GM12878 (cell line): ENCODE results near the gene SSBP3. TPM values are rescaled to one million over a fixed set of nuclear protein-coding genes. Genes with fewer than 3 reads are reported as not detected.

ENCODE experiments used
- ATAC-seq: fragments of 200-7000 bp; cut with Tn5 transposase; 3 replicates; pipeline ENCODE4 v1.9.1; 2020; ENCODE audit warnings: mild to moderate bottlenecking, moderate library complexity
- BruUV-seq: library from RNA; stranded (reverse); fragments of 400-500 nt; replicated peaks from 2 replicates; lab custom pipeline; 2021; lab: Mats Ljungman, UMichigan
- CTCF ChIA-PET: fragments of 300-600 bp; sonication (Branson Sonifier 250); formaldehyde crosslinking; extraction: SDS; loops from one replicate; lab custom pipeline; 2021; ENCODE audit warnings: inconsistent platforms; lab: Yijun Ruan, JAX
- POLR2A ChIA-PET: fragments of 350-600 bp; formaldehyde crosslinking; extraction: SDS; loops from one replicate; lab custom pipeline; 2021; ENCODE audit warnings: inconsistent platforms; lab: Charles Lee
- RAD21 ChIA-PET: fragments of 300-600 bp; sonication (Branson Sonifier 250); formaldehyde crosslinking; loops from one replicate; lab custom pipeline; 2023; ENCODE audit warnings: antibody characterized with exemption; ENCODE audit not compliant: unreplicated experiment; lab: Charles Lee
- SMC1A ChIA-PET: fragments of 300-600 bp; sonication (Branson Sonifier 250); formaldehyde crosslinking; loops from one replicate; lab custom pipeline; 2023; ENCODE audit not compliant: unreplicated experiment, uncharacterized antibody; lab: Charles Lee
- DNase-seq: peaks from one replicate; pipeline ENCODE4 v3.0.0-alpha.2; 2011; ENCODE audit warnings: low read depth, low spot score
- FAIRE-seq: peaks from 3 replicates; lab custom pipeline; 2011; peaks lifted over from hg19 to GRCh38; lab: Jason Lieb, UNC
- H2AFZ ChIP-seq: 2 replicates; pipeline ENCODE4 v1.6.0; 2011; ENCODE audit warnings: low read depth, low read length, control low read depth; ENCODE audit not compliant: control insufficient read depth
- H3K27ac ChIP-seq: 2 replicates; pipeline ENCODE4 v1.5.1; 2011; ENCODE audit warnings: control low read depth; ENCODE audit not compliant: control insufficient read depth, insufficient read depth
- H3K27me3 ChIP-seq, 2 experiments: replicated peaks in 1 of 2; 2 replicates each; pipeline versions ENCODE4 v1.6.0 to v1.6.1; 2011; ENCODE audit warnings: low read length in 1 of 2; ENCODE audit not compliant: control insufficient read depth in 2 of 2, insufficient read depth in 2 of 2
- H3K36me3 ChIP-seq, 2 experiments: 2 replicates each; pipeline ENCODE4 v1.5.1; 2011; ENCODE audit warnings: low read length in 1 of 2; ENCODE audit not compliant: control insufficient read depth in 2 of 2, insufficient read depth in 2 of 2
- H3K4me1 ChIP-seq: 2 replicates; pipeline ENCODE4 v1.6.1; 2011; ENCODE audit warnings: mild to moderate bottlenecking, low read length, moderate library complexity, mixed read lengths; ENCODE audit not compliant: control insufficient read depth, insufficient read depth
- H3K4me2 ChIP-seq: 2 replicates; pipeline ENCODE4 v1.6.0; 2011; ENCODE audit warnings: control low read depth; ENCODE audit not compliant: control insufficient read depth, insufficient read depth
- H3K4me3 ChIP-seq: fragments of 200-600 bp; sonication (generic); 2 replicates; pipeline ENCODE4 v1.5.1; 2016
- H3K79me2 ChIP-seq: 2 replicates; pipeline ENCODE4 v1.6.0; 2011; ENCODE audit warnings: low read length; ENCODE audit not compliant: control insufficient read depth, insufficient read depth
- H3K9ac ChIP-seq: 2 replicates; pipeline ENCODE4 v1.8.0; 2011; ENCODE audit warnings: low read length, control low read depth, mixed read lengths; ENCODE audit not compliant: control insufficient read depth, insufficient read depth
- H3K9me3 ChIP-seq: replicated peaks from 3 replicates; pipeline ENCODE4 v1.5.1; 2011; ENCODE audit warnings: mild to moderate bottlenecking, low read length; ENCODE audit not compliant: control insufficient read depth, insufficient read depth
- H4K20me1 ChIP-seq: 2 replicates; pipeline ENCODE4 v1.6.0; 2011; ENCODE audit not compliant: control insufficient read depth, insufficient read depth
- CTCF ChIP-seq, 3 experiments: IDR thresholded peaks in 2 of 3; conservative IDR thresholded peaks in 1 of 3; 2 replicates each; pipeline ENCODE4 v1.5.1; 2011; ENCODE audit warnings: low read depth in 3 of 3, low read length in 3 of 3, mild to moderate bottlenecking in 3 of 3, control low read depth in 2 of 3, moderate library complexity in 2 of 3, inconsistent platforms in 1 of 3, mixed read lengths in 1 of 3; ENCODE audit not compliant: control insufficient read depth in 2 of 3, insufficient read depth in 1 of 3; ENCODE audit errors: extremely low read depth in 1 of 3
- CUX1 ChIP-seq: IDR thresholded peaks from 2 replicates; pipeline ENCODE4 v1.6.1; 2012; ENCODE audit warnings: improper control_type of control experiment, low read depth, low read length; ENCODE audit not compliant: insufficient replicate concordance
- IRF4 ChIP-seq: IDR thresholded peaks from 2 replicates; pipeline ENCODE4 v1.6.1; 2011; ENCODE audit warnings: low read depth, low read length
- NFYA ChIP-seq: IDR thresholded peaks from 2 replicates; pipeline ENCODE4 v1.6.1; 2011; ENCODE audit warnings: low read depth, mild to moderate bottlenecking, low read length, improper control_type of control experiment, borderline replicate concordance
- RELB ChIP-seq: fragments of 450-650 bp; IDR thresholded peaks from 2 replicates; pipeline ENCODE4 v1.6.1; 2017; ENCODE audit warnings: low read depth, mild to moderate bottlenecking, moderate library complexity
- SRF ChIP-seq, 2 experiments: IDR thresholded peaks; 2 replicates each; pipeline ENCODE4 v1.6.1; 2011; ENCODE audit warnings: low read depth in 2 of 2, low read length in 2 of 2, mild to moderate bottlenecking in 1 of 2, moderate library complexity in 1 of 2
- WGBS: methylation state at CpG from one replicate; pipeline ENCODE4 v1.1.6; 2016; ENCODE audit warnings: low lambda C conversion rate; ENCODE audit not compliant: insufficient replicate concordance, insufficient coverage; ENCODE audit errors: missing lambda C conversion rate; 5-methylcytosine and 5-hydroxymethylcytosine counted together
- in situ Hi-C: fragments of 300-500 bp; cut with MboI; formaldehyde crosslinking; loops from 9 replicates; pipeline ENCODE4 v1.14.3; 2018; ENCODE audit warnings: mixed read lengths
- intact Hi-C: fragments of 100-400 bp; cut with micrococcal nuclease; formaldehyde crosslinking; loops from one replicate; pipeline ENCODE4 v1.14.2; 2022; ENCODE audit not compliant: unreplicated experiment
- polyA plus RNA-seq, 11 experiments: library from polyadenylated mRNA; depleted of rRNA in 4 of 11; unstranded in 6 of 11; stranded (reverse) in 5 of 11; fragments of >200 nt; fragmentation: Nextera tagmentation in 4 of 11; fragmentation: Illumina TruSeq in 1 of 11; extraction: Ambion mirVana in 4 of 11; extraction: Trizol in 1 of 11; gene quantifications; 1 replicate in 1 of 11; 2 replicates in 10 of 11; pipeline versions ENCODE4 v1.2.1 to v1.2.3, GENCODE V29; 2011 to 2016; ENCODE audit warnings: inconsistent platforms in 2 of 11, missing spikeins in 2 of 11, low read depth in 1 of 11
- total RNA-seq, 4 experiments: library from RNA; depleted of rRNA in 3 of 4; stranded (reverse); fragments of >200 nt in 3 of 4; fragmentation: Illumina TruSeq in 1 of 4; extraction: Trizol in 1 of 4; gene quantifications; 2 replicates each; pipeline versions ENCODE4 v1.2.1 to v1.2.3, GENCODE V29; 2013 to 2021
- TF ChIP-seq, protein P1 (sequence below): fragments of 450-650 bp; IDR thresholded peaks from 2 replicates; pipeline ENCODE4 v1.6.1; 2017; ENCODE audit warnings: antibody characterized with exemption, mild to moderate bottlenecking, moderate library complexity

SSBP3 gene
- total and polyA plus RNA-seq, 10 of the 15 experiments (the other 5 are each of a cell fraction or from before 2014, with no cell fraction given) = 4.1 to 51.7 (median 17.1) TPM

DNA sequence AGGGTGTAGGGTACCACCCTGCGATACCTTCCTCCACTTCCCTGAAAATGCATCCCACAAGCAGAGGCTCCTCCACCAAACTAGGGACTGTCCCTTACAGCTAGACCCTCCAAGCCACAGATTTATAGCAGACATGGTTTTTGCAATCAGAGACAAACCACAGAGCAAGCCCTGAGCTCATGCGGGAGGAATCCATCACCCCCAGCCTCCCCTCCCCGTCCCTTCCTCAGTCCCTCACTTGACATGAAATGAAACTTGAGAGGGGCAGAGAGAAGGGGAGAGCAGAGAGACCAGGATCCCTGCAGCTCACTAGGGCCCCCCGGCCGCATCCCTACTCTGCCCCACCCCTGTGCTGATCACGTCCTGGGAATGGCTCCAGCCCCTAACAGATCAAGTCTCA lies 111.3 kb downstream of the SSBP3 start (continued):
- TF ChIP-seq, protein P1, sequence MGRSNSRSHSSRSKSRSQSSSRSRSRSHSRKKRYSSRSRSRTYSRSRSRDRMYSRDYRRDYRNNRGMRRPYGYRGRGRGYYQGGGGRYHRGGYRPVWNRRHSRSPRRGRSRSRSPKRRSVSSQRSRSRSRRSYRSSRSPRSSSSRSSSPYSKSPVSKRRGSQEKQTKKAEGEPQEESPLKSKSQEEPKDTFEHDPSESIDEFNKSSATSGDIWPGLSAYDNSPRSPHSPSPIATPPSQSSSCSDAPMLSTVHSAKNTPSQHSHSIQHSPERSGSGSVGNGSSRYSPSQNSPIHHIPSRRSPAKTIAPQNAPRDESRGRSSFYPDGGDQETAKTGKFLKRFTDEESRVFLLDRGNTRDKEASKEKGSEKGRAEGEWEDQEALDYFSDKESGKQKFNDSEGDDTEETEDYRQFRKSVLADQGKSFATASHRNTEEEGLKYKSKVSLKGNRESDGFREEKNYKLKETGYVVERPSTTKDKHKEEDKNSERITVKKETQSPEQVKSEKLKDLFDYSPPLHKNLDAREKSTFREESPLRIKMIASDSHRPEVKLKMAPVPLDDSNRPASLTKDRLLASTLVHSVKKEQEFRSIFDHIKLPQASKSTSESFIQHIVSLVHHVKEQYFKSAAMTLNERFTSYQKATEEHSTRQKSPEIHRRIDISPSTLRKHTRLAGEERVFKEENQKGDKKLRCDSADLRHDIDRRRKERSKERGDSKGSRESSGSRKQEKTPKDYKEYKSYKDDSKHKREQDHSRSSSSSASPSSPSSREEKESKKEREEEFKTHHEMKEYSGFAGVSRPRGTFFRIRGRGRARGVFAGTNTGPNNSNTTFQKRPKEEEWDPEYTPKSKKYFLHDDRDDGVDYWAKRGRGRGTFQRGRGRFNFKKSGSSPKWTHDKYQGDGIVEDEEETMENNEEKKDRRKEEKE = no peak
- TF ChIP-seq SRF (IDR thresholded peaks at IDR 0.05; ENCODE audit: low read depth in 2 of 2, low read length in 2 of 2) = no peak
- TF ChIP-seq CTCF (IDR thresholded peaks at IDR 0.05 in 2 of 3, conservative IDR thresholded peaks at IDR 0.05 in 1 of 3; ENCODE audit: control insufficient read depth in 2 of 3, extremely low read depth in 1 of 3, insufficient read depth in 1 of 3, low read depth in 3 of 3, low read length in 3 of 3) = no peak
- TF ChIP-seq, all 136 proteins: peak for 0

- POLR2A ChIA-PET = interaction anchor here (0.5 kb wide), 1 partner anchor 18 kb away, joined by 3 read pairs; no protein-coding TSS in a partner anchor
- TF ChIP-seq NFYA (no peak), CUX1 (no peak), RELB (no peak), IRF4 (no peak)
These were observed 113.9 kb downstream of the SSBP3 start for GRCh38 chr1:54292002-54292911.

More at GRCh38 chr1:54292002-54292911, 113.9 kb downstream of the SSBP3 start:
- Histone ChIP-seq H3K79me2 (no peaks in the 10 kb centered on the region; the same call in 1 of the 2 replicates), H3K27ac (no peak overlapping the region), H4K20me1 (peaks cover 2% of the 10 kb centered on the region; the same call in 1 of the 2 replicates), H3K4me1 (peaks cover 6% of the 10 kb centered on the region), H3K4me3 (no peak overlapping the region), H3K9me3 (no peaks in the 10 kb centered on the region), H3K36me3 (no peaks in the 10 kb centered on the region; a peak in 1 of 4 replicates), H3K9ac (no peak overlapping the region), H2AFZ (no peak overlapping the region), H3K27me3 (no peaks in the 10 kb centered on the region), H3K4me2 (no peak overlapping the region)
- SMC1A ChIA-PET = no interaction called here
- intact Hi-C loops = no loop called here
- BruUV-seq = no TSS peak
- 82% methylated on average over 10 of the region's 10 CpGs for WGBS
- no peak for ATAC-seq
- RAD21 ChIA-PET = no interaction called here
- no peak for DNase-seq
- no peak for FAIRE-seq
- CTCF ChIA-PET = interaction anchor here (0.5 kb wide), 1 partner anchor 10 kb away, joined by 3 read pairs; no protein-coding TSS in a partner anchor
- in situ Hi-C loops = no loop called here
